ENCODE results near the gene RGS8. TPM values are rescaled to one million over a fixed set of nuclear protein-coding genes. Genes with fewer than 3 reads are reported as not detected.

The RGS8 gene
- polyA plus RNA-seq, 1 of the 3 experiments (the other 2 are of a cell fraction) = not detected

- H3K9me2 ChIP-seq = no peaks in the 10 kb centered on the region
- H3K9me3 ChIP-seq = no peaks in the 10 kb centered on the region
- no peaks in the 10 kb centered on the region for H4K20me1 ChIP-seq (ENCODE audit: insufficient read depth)
- 49% methylated on average over 3 of the region's 3 CpGs for WGBS (ENCODE audit: low lambda C conversion rate)
- H3K79me2 ChIP-seq (ENCODE audit: insufficient read depth) = no peaks in the 10 kb centered on the region
- no peak overlapping the region for H3K4me2 ChIP-seq
- POLR2A ChIA-PET = no interaction called here
- peaks cover 0 to 4% of the 10 kb centered on the region in 2 experiments; a peak in 1 of 4 replicates for H3K4me1 ChIP-seq (ENCODE audit: control insufficient read depth in 1 of 2, insufficient read depth in 2 of 2, low read depth in 1 of 2, low read length in 1 of 2)
- TF ChIP-seq JUND (IDR thresholded peaks at IDR 0.05) = no peak
- no peak for TF ChIP-seq YY1 (IDR thresholded peaks at IDR 0.05; ENCODE audit: low read depth)
- no peak for TF ChIP-seq GABPA (IDR thresholded peaks at IDR 0.05; ENCODE audit: low read depth)
- TF ChIP-seq PBX3 (IDR thresholded peaks at IDR 0.05) = no peak
- no peak for TF ChIP-seq RAD21 (IDR thresholded peaks at IDR 0.05; ENCODE audit: low read length)
- TF ChIP-seq, protein P1, sequence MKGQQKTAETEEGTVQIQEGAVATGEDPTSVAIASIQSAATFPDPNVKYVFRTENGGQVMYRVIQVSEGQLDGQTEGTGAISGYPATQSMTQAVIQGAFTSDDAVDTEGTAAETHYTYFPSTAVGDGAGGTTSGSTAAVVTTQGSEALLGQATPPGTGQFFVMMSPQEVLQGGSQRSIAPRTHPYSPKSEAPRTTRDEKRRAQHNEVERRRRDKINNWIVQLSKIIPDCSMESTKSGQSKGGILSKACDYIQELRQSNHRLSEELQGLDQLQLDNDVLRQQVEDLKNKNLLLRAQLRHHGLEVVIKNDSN (IDR thresholded peaks at IDR 0.05; ENCODE audit: borderline replicate concordance, low read depth) = no peak
- no peak for TF ChIP-seq USF2 (IDR thresholded peaks at IDR 0.05; ENCODE audit: borderline replicate concordance, low read depth, low read length)
- no peak for TF ChIP-seq RXRA (IDR thresholded peaks at IDR 0.05; ENCODE audit: borderline replicate concordance, low read depth)
- no peak for TF ChIP-seq SIN3A (IDR thresholded peaks at IDR 0.05; ENCODE audit: borderline replicate concordance, low read depth, low read length)
- TF ChIP-seq NFIC (IDR thresholded peaks at IDR 0.05; ENCODE audit: borderline replicate concordance) = no peak
- no peak for TF ChIP-seq TAF1 (IDR thresholded peaks at IDR 0.05; ENCODE audit: borderline replicate concordance, low read depth, low read length)
- TF ChIP-seq RCOR1 (IDR thresholded peaks at IDR 0.05; ENCODE audit: low read length) = no peak
- no peak for TF ChIP-seq FOXJ3 (CRISPR knock-in tag; IDR thresholded peaks at IDR 0.05)
- TF ChIP-seq, protein P2, sequence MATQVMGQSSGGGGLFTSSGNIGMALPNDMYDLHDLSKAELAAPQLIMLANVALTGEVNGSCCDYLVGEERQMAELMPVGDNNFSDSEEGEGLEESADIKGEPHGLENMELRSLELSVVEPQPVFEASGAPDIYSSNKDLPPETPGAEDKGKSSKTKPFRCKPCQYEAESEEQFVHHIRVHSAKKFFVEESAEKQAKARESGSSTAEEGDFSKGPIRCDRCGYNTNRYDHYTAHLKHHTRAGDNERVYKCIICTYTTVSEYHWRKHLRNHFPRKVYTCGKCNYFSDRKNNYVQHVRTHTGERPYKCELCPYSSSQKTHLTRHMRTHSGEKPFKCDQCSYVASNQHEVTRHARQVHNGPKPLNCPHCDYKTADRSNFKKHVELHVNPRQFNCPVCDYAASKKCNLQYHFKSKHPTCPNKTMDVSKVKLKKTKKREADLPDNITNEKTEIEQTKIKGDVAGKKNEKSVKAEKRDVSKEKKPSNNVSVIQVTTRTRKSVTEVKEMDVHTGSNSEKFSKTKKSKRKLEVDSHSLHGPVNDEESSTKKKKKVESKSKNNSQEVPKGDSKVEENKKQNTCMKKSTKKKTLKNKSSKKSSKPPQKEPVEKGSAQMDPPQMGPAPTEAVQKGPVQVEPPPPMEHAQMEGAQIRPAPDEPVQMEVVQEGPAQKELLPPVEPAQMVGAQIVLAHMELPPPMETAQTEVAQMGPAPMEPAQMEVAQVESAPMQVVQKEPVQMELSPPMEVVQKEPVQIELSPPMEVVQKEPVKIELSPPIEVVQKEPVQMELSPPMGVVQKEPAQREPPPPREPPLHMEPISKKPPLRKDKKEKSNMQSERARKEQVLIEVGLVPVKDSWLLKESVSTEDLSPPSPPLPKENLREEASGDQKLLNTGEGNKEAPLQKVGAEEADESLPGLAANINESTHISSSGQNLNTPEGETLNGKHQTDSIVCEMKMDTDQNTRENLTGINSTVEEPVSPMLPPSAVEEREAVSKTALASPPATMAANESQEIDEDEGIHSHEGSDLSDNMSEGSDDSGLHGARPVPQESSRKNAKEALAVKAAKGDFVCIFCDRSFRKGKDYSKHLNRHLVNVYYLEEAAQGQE (IDR thresholded peaks at IDR 0.05; ENCODE audit: low read depth, low read length) = no peak
- TF ChIP-seq TEAD4 (IDR thresholded peaks at IDR 0.05; ENCODE audit: borderline replicate concordance, insufficient read depth) = no peak
- no peak for TF ChIP-seq GATA2 (CRISPR knock-in tag; IDR thresholded peaks at IDR 0.05)
- CTCF ChIA-PET = interaction anchor here (1.6 kb wide), 2 partner anchors 17 to 132 kb away, joined by 3 to 5 read pairs; no protein-coding TSS in a partner anchor
- H3K27ac ChIP-seq (ENCODE audit: low read depth in 2 of 2, low read length in 1 of 2) = no peak overlapping the region
- H3F3A ChIP-seq (replicated peaks; ENCODE audit: insufficient read depth) = no peaks in the 10 kb centered on the region
- no peaks in the 10 kb centered on the region; the same call in none of the 2 replicates for H3K27me3 ChIP-seq (ENCODE audit: insufficient read depth)
- DNase-seq = no peak
- no peak overlapping the region for H3K4me3 ChIP-seq (ENCODE audit: low read depth in 2 of 2, low read length in 1 of 2)
- H2AFZ ChIP-seq (ENCODE audit: low read depth) = no peak overlapping the region
- H3K36me3 ChIP-seq (replicated peaks in 1 of 2; ENCODE audit: control insufficient read depth in 1 of 2, insufficient read depth in 2 of 2, low read length in 1 of 2) = no peaks in the 10 kb centered on the region
- no peak overlapping the region for H3K9ac ChIP-seq
Measured at GRCh38 chr1:182652933-182653332, 31.5 kb downstream of the RGS8 start.

Data from SK-N-SH (cell line).